ENCODE measurements around the gene RABAC1.

GRCh38 chr19:41945135-41945766 lies 13.9 kb downstream of the RABAC1 start:
- TF ChIP-seq CC2D1A (IDR thresholded peaks at IDR 0.05): no peak
- no peak for TF ChIP-seq ZNF780A (CRISPR knock-in tag; IDR thresholded peaks at IDR 0.05)
- TF ChIP-seq NR3C1 (CRISPR knock-in tag; IDR thresholded peaks at IDR 0.05): no peak
- no peak for TF ChIP-seq POLR2AphosphoS5 (IDR thresholded peaks at IDR 0.05; ENCODE audit: control insufficient read depth, insufficient read depth, low read depth, low read length)
- TF ChIP-seq CTCF (IDR thresholded peaks at IDR 0.05 in 2 of 3, conservative IDR thresholded peaks at IDR 0.05 in 1 of 3; ENCODE audit: insufficient read depth in 2 of 3, low read depth in 1 of 3, low read length in 3 of 3): no peak
- no peak for TF ChIP-seq RFX7 (CRISPR knock-in tag; IDR thresholded peaks at IDR 0.05)
- TF ChIP-seq POLR2A (conservative IDR thresholded peaks at IDR 0.05): no peak
- TF ChIP-seq RBM39 (optimal IDR thresholded peaks at IDR 0.05; ENCODE audit: low read depth, low read length): no peak
- TF ChIP-seq FIP1L1 (IDR thresholded peaks at IDR 0.05; ENCODE audit: low read depth, low read length, poor library complexity, severe bottlenecking): no peak
- TF ChIP-seq BRF2 (IDR thresholded peaks at IDR 0.05; ENCODE audit: borderline replicate concordance, insufficient read depth, insufficient read length): no peak
- TF ChIP-seq REST (IDR thresholded peaks at IDR 0.05; ENCODE audit: borderline replicate concordance): no peak
- TF ChIP-seq REST (CRISPR knock-in tag; IDR thresholded peaks at IDR 0.05; ENCODE audit: low read depth): no peak
- TF ChIP-seq TSHZ1 (CRISPR knock-in tag; IDR thresholded peaks at IDR 0.05): no peak
- TF ChIP-seq CSDE1 (IDR thresholded peaks at IDR 0.05): no peak
